Measurements from ENCODE around the gene PTPRN2. TPM values are rescaled to one million over a fixed set of nuclear protein-coding genes. Genes with fewer than 3 reads are reported as not detected.

PTPRN2 gene
- total and polyA plus RNA-seq, 2 donors from 2014 or later, result 4.8 to 6.2 TPM

GRCh38 chr7:157637216-157637949, 950.2 kb downstream of the PTPRN2 start:
- DNase-seq (no peak), FAIRE-seq (no peak)
- no peak overlapping the region for H3K4me3 ChIP-seq (ENCODE audit: low read length in 3 of 3)
- no peaks in the 10 kb centered on the region for H3K27me3 ChIP-seq (ENCODE audit: control insufficient read depth, insufficient read depth, low read length)
- H3K9ac ChIP-seq (ENCODE audit: low read length in 3 of 3), result no peak overlapping the region
- H3K9me3 ChIP-seq (ENCODE audit: control insufficient read depth in 2 of 3, insufficient read depth in 1 of 3, low read length in 3 of 3), result peaks cover 0 to 19% (median 0%) of the 10 kb centered on the region in 3 donors
- H3K4me1 ChIP-seq (ENCODE audit: control insufficient read depth in 2 of 3, insufficient read depth in 2 of 3, low read depth in 1 of 3, low read length in 3 of 3), result no peaks in the 10 kb centered on the region
- TF ChIP-seq, protein P1, sequence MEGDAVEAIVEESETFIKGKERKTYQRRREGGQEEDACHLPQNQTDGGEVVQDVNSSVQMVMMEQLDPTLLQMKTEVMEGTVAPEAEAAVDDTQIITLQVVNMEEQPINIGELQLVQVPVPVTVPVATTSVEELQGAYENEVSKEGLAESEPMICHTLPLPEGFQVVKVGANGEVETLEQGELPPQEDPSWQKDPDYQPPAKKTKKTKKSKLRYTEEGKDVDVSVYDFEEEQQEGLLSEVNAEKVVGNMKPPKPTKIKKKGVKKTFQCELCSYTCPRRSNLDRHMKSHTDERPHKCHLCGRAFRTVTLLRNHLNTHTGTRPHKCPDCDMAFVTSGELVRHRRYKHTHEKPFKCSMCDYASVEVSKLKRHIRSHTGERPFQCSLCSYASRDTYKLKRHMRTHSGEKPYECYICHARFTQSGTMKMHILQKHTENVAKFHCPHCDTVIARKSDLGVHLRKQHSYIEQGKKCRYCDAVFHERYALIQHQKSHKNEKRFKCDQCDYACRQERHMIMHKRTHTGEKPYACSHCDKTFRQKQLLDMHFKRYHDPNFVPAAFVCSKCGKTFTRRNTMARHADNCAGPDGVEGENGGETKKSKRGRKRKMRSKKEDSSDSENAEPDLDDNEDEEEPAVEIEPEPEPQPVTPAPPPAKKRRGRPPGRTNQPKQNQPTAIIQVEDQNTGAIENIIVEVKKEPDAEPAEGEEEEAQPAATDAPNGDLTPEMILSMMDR (IDR thresholded peaks at IDR 0.05; ENCODE audit: borderline replicate concordance, extremely low read depth, insufficient read depth), result no peak
- H3K27ac ChIP-seq (ENCODE audit: low read depth in 2 of 2, low read length in 2 of 2), result no peak overlapping the region
- intact Hi-C loops (cut with DNase I), result no loop called here
- H3K36me3 ChIP-seq (ENCODE audit: control insufficient read depth in 2 of 3, insufficient read depth in 3 of 3, low read length in 3 of 3), result no peaks in the 10 kb centered on the region

- no peak for FAIRE-seq
- TF ChIP-seq, protein P1 (IDR thresholded peaks at IDR 0.05; ENCODE audit: borderline replicate concordance, extremely low read depth, insufficient read depth), result no peak
- no peak for DNase-seq
- no peak overlapping the region for H3K9ac ChIP-seq (ENCODE audit: low read length in 3 of 3)
- H3K36me3 ChIP-seq (ENCODE audit: control insufficient read depth in 2 of 3, insufficient read depth in 3 of 3, low read length in 3 of 3), result no peaks in the 10 kb centered on the region
- H3K4me1 ChIP-seq (ENCODE audit: control insufficient read depth in 2 of 3, insufficient read depth in 2 of 3, low read depth in 1 of 3, low read length in 3 of 3), result no peaks in the 10 kb centered on the region
- no peaks in the 10 kb centered on the region for H3K27me3 ChIP-seq (ENCODE audit: control insufficient read depth, insufficient read depth, low read length)
- no peak overlapping the region for H3K4me3 ChIP-seq (ENCODE audit: low read length in 3 of 3)
- peaks cover 0 to 12% (median 0%) of the 10 kb centered on the region in 3 donors for H3K9me3 ChIP-seq (ENCODE audit: control insufficient read depth in 2 of 3, insufficient read depth in 1 of 3, low read length in 3 of 3)
- intact Hi-C loops (cut with DNase I), result no loop called here
- no peak overlapping the region for H3K27ac ChIP-seq (ENCODE audit: low read depth in 2 of 2, low read length in 2 of 2)
Measured at GRCh38 chr7:157635669-157636068, 952.0 kb downstream of the PTPRN2 start.

DNA sequence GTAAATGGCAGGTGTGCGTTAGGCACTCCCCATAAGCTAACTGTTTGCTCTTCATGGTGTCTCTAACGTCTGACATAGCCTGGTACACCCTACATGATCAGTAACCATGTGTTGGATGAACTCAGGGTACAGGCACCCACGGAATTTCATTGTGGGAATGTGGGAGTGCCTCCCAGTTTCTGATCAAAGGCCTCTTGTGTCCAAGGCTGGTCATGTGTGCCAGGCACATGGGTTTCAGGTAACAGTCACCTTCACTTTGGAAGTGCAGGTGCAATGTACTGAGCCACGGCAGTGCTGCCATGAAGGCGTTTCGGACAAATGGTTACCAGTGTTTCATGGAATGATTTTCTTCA, 952.5 kb downstream of the PTPRN2 start:
- no peaks in the 10 kb centered on the region for H3K4me1 ChIP-seq (ENCODE audit: control insufficient read depth in 2 of 3, insufficient read depth in 2 of 3, low read depth in 1 of 3, low read length in 3 of 3)
- TF ChIP-seq, protein P1 (IDR thresholded peaks at IDR 0.05; ENCODE audit: borderline replicate concordance, extremely low read depth, insufficient read depth), result no peak
- intact Hi-C loops (cut with DNase I), result no loop called here
- DNase-seq (peak in 2 of 5 donors; percentile 29 to 38), FAIRE-seq (no peak)
- H3K9me3 ChIP-seq (ENCODE audit: control insufficient read depth in 2 of 3, insufficient read depth in 1 of 3, low read length in 3 of 3), result peaks cover 0 to 7% (median 0%) of the 10 kb centered on the region in 3 donors
- no peak overlapping the region for H3K9ac ChIP-seq (ENCODE audit: low read length in 3 of 3)
- H3K36me3 ChIP-seq (ENCODE audit: control insufficient read depth in 2 of 3, insufficient read depth in 3 of 3, low read length in 3 of 3), result no peaks in the 10 kb centered on the region
- H3K27me3 ChIP-seq (ENCODE audit: control insufficient read depth, insufficient read depth, low read length), result no peaks in the 10 kb centered on the region
- H3K4me3 ChIP-seq (ENCODE audit: low read length in 3 of 3), result no peak overlapping the region
- H3K27ac ChIP-seq (ENCODE audit: low read depth in 2 of 2, low read length in 2 of 2), result no peak overlapping the region

All from kidney (tissue), 14 donors.